Gastrocnemius medialis (tissue), 4 donors: ENCODE measurements around the gene LRP1. TPM values are rescaled to one million over a fixed set of nuclear protein-coding genes. Genes with fewer than 3 reads are reported as not detected.
"Not testable (repeated sequence)": the region's sequence is repeated elsewhere in the genome, so short reads cannot be mapped to it uniquely, and the experiment has no call there.

Experiments
- ATAC-seq, 2 donors: fragments of 150-250 bp; one replicate each; pipeline ENCODE4 v1.9.1; 2016
- DNase-seq, 2 donors: peaks; one replicate each; pipeline ENCODE4 v3.0.0-alpha.2; 2019
- H3K27ac ChIP-seq, 4 donors: fragments of 200-600 bp; sonication (generic); 1 replicate in 1 of 4; 2 replicates in 3 of 4; pipeline ENCODE4 v1.5.1; 2016 to 2018; ENCODE audit warnings: mild to moderate bottlenecking in 2 of 4, moderate library complexity in 1 of 4
- H3K27me3 ChIP-seq, 3 donors: fragments of 200-600 bp; sonication (generic) in 2 of 3; 1 replicate in 1 of 3; 2 replicates in 2 of 3; pipeline versions ENCODE4 v1.5.1 to v1.6.0; 2016 to 2019; ENCODE audit warnings: mild to moderate bottlenecking in 1 of 3, moderate library complexity in 1 of 3
- H3K36me3 ChIP-seq, 2 donors: fragments of 200-600 bp; sonication (generic) in 1 of 2; one replicate each; pipeline ENCODE4 v1.5.1; 2017 to 2018
- H3K4me1 ChIP-seq, 2 donors: fragments of 200-600 bp; sonication (generic) in 1 of 2; one replicate each; pipeline ENCODE4 v1.5.1; 2016 to 2017; ENCODE audit warnings: mild to moderate bottlenecking in 2 of 2
- H3K4me3 ChIP-seq, 4 donors: fragments of 200-600 bp; sonication (generic) in 3 of 4; 1 replicate in 1 of 4; 2 replicates in 3 of 4; pipeline ENCODE4 v1.5.1; 2016 to 2019; ENCODE audit warnings: mild to moderate bottlenecking in 2 of 4
- H3K9me3 ChIP-seq, 3 donors: fragments of 200-600 bp; sonication (generic) in 2 of 3; 1 replicate in 1 of 3; 2 replicates in 2 of 3; pipeline ENCODE4 v1.5.1; 2016 to 2019
- CTCF ChIP-seq, 5 experiments: fragments of 450-650 bp in 3 of 5; fragments of 200-600 bp in 2 of 5; sonication (generic) in 2 of 5; IDR thresholded peaks in 4 of 5; conservative IDR thresholded peaks in 1 of 5; 1 replicate in 4 of 5; 2 replicates in 1 of 5; pipeline ENCODE4 v1.5.1; 2016 to 2019; ENCODE audit warnings: antibody characterized with exemption in 5 of 5, mild to moderate bottlenecking in 3 of 5, moderate library complexity in 3 of 5
- POLR2A ChIP-seq, 2 donors: fragments of 450-650 bp; IDR thresholded peaks; one replicate each; pipeline ENCODE4 v1.6.1; 2017; ENCODE audit warnings: antibody characterized with exemption in 2 of 2, mild to moderate bottlenecking in 2 of 2, moderate library complexity in 2 of 2
- in situ Hi-C, 4 donors: fragments of 200-750 bp; cut with MboI; loops; one replicate each; pipeline versions ENCODE4 v1.15.0 to v1.8.0; 2017; ENCODE audit warnings: low sequenced_read_pairs in 4 of 4
- intact Hi-C: fragments of 100-400 bp; cut with DNase I; formaldehyde crosslinking; loops from one replicate; pipeline ENCODE4 v1.15.1; 2023; ENCODE audit warnings: low total_unique reads
- total RNA-seq, 4 donors: library from RNA; depleted of rRNA; stranded (reverse); fragments of >200 nt; gene quantifications; one replicate each; pipeline versions ENCODE4 v1.1.0 to v1.2.3, GENCODE V29; 2016

Gene LRP1
- total RNA-seq, 4 donors from 2014 or later, result 26.1 to 53.5 (median 49.8) TPM

DNA sequence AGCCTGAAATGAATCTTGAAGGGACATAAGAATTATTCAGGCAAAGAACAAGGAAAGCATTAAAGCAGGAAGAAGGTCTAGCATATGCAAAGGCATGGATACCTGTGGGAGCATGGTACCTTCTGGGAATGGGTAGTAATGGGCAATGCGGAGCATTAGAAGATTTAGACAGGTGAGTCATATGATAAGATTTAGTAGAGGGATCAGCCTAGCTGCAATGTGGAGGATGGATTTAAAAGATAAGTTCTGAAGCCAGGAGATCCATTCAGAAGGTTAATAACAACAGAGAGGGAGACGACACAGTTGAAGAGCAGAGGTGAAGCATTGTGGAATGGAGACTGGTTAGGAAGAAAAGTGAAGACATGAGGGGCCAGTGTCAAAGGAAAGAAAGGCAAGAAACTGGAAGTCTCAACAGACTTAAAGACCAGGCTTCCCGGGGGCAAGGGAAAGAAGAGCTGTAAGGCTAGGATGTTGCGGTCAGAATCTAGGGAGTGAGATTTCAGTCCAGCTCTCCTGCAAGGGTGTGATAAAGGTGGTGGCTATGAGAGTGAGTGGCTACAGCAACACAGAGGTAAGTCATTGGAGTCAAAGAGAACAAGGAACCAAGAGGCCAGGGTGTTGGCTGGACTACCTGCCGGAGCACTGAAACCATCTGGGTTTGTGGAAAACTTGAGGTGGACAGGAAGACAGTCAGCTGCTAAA is 11.6 kb upstream of the LRP1 start:
- no peaks in the 10 kb centered on the region for H3K36me3 ChIP-seq
- H3K4me1 ChIP-seq, result peaks cover 4 to 7% of the 10 kb centered on the region in 2 donors
- no peak for DNase-seq
- no peaks in the 10 kb centered on the region for H3K27me3 ChIP-seq
- intact Hi-C loops (no loop called here), in situ Hi-C loops (loop anchor here in 1 of 4 donors (10.0 kb wide), 1 partner anchor 52 kb away; no protein-coding TSS in a partner anchor)
- no peak overlapping the region for H3K4me3 ChIP-seq
- no peaks in the 10 kb centered on the region for H3K9me3 ChIP-seq
- H3K27ac ChIP-seq, result no peak overlapping the region
- ATAC-seq, result no peak
- TF ChIP-seq POLR2A (IDR thresholded peaks at IDR 0.05), result no peak
- TF ChIP-seq CTCF (IDR thresholded peaks at IDR 0.05 in 4 of 5, conservative IDR thresholded peaks at IDR 0.05 in 1 of 5), result no peak

- intact Hi-C loops, result no loop called here
- Histone ChIP-seq H3K9me3 (no peaks in the 10 kb centered on the region), H3K27ac (no peak overlapping the region), H3K4me1 (no peaks in the 10 kb centered on the region), H3K27me3 (no peaks in the 10 kb centered on the region), H3K36me3 (no peaks in the 10 kb centered on the region), H3K4me3 (no peak overlapping the region)
- ATAC-seq, result peak in 1 of 2 donors; percentile 46
- DNase-seq, result no peak
- TF ChIP-seq CTCF (IDR thresholded peaks at IDR 0.05 in 4 of 5, conservative IDR thresholded peaks at IDR 0.05 in 1 of 5), result no peak
- no peak for TF ChIP-seq POLR2A (IDR thresholded peaks at IDR 0.05)
- in situ Hi-C loops, result loop anchor here in 1 of 4 donors (10.0 kb wide), 1 partner anchor 54 kb away; no protein-coding TSS in a partner anchor
Measured at GRCh38 chr12:57118711-57119271, 9.5 kb upstream of the LRP1 start.

DNA sequence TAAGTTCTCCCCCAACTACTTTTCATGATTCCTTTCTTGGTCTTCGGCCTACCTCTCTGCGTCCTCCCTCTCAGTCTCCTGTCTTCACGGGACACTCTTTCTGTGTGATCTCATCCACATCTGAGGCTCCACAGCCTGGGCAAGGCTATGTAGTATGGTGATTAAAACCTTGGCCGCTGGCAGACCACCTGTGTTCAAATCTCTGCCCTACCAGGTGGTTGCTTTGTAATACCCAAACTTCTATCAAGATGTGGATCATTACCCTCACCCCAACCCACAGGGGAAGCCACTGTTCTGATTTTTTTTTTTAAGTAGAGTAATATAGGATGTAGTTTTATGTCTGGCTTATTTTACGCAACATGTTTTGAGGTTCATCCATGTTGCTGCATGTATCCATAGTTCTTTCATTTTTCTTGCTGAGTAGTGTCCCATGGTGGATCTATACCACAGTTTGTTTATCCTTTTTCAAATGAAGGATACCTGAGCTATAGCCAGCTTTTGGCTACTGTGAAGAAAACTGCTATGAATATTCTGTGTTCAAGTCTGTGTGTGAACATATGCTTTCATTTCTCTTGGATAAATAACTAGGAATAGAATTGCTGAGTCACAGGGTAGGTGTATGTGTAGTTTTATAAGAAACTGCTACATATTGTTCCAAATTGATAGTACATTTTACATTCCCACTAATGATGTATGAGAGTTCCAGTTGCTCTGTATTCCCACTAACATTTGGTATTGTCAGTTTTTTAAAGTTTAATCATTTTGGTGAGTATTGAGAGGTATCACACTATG is 8.8 kb upstream of the LRP1 start:
- Histone ChIP-seq H3K27me3 (no peaks in the 10 kb centered on the region), H3K9me3 (no peaks in the 10 kb centered on the region), H3K4me3 (no peak overlapping the region), H3K36me3 (no peaks in the 10 kb centered on the region), H3K27ac (no peak overlapping the region), H3K4me1 (no peaks in the 10 kb centered on the region)
- no peak for ATAC-seq
- in situ Hi-C loops (loop anchor here (5.0 to 10.0 kb wide), 3 partner anchors 55 to 63 kb away; no protein-coding TSS in a partner anchor), intact Hi-C loops (no loop called here)
- DNase-seq, result no peak
- TF ChIP-seq CTCF (IDR thresholded peaks at IDR 0.05 in 4 of 5, conservative IDR thresholded peaks at IDR 0.05 in 1 of 5) (no peak), POLR2A (IDR thresholded peaks at IDR 0.05) (no peak)

DNA sequence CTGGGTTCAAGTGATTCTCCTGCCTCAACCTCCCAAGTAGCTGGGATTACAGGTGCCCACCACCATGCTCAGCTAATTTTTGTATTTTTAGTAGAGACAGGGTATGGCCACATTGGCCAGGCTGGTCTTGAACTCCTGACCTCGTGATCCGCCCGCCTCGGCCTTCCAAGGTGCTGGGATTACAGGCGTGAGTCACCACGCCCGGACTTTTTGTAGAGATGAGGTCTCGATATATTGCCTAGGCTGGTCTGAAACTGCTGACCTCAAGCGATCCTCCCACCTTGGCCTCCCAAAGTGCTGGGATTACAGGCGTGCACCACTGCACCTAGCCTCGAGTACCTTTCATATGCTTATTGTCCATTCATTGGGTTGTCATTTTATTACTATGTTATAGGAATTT is 7.6 kb upstream of the LRP1 start:
- H3K27ac ChIP-seq, H3K9me3 ChIP-seq, DNase-seq, H3K36me3 ChIP-seq, H3K4me1 ChIP-seq, H3K27me3 ChIP-seq, intact Hi-C loops, H3K4me3 ChIP-seq, ATAC-seq: not testable (repeated sequence)
- in situ Hi-C loops, result loop anchor here (5.0 kb wide), 2 partner anchors 57 to 62 kb away; no protein-coding TSS in a partner anchor

DNA sequence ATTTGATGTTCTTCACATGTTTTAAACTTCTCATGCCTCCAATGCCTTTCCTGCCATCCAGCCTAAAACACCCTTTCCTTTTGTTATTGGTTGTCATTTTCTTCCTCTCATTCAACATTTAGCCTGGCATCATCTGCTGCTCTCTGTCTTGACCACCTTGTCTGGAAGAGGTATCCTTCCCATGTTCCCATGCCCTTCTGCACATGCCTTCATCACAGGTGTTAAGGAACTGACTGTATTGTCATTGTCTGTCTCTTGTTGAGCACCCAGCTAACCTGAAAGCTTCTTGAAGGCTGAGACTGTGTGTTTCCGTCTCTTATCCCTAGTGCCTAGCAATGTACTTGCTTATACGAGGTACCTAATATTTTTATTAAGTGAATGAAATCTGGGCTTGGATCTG is 4.5 kb upstream of the LRP1 start:
- Histone ChIP-seq H3K4me3 (no peak overlapping the region), H3K27ac (no peak overlapping the region), H3K4me1 (peaks cover 7 to 10% of the 10 kb centered on the region in 2 donors), H3K9me3 (no peaks in the 10 kb centered on the region), H3K27me3 (no peaks in the 10 kb centered on the region), H3K36me3 (no peaks in the 10 kb centered on the region)
- ATAC-seq (no peak), DNase-seq (no peak)
- no peak for TF ChIP-seq POLR2A (IDR thresholded peaks at IDR 0.05)
- TF ChIP-seq CTCF (IDR thresholded peaks at IDR 0.05 in 4 of 5, conservative IDR thresholded peaks at IDR 0.05 in 1 of 5), result no peak
- intact Hi-C loops (loop anchor here (1.0 kb wide), 1 partner anchor 59 kb away; no protein-coding TSS in a partner anchor), in situ Hi-C loops (loop anchor here (5.0 kb wide), 2 partner anchors 53 to 58 kb away; no protein-coding TSS in a partner anchor)
